GM23338 (cell line): Measurements from ENCODE around the gene ACP3. TPM values are rescaled to one million over a fixed set of nuclear protein-coding genes. Genes with fewer than 3 reads are reported as not detected.

Experiments used
- ATAC-seq: fragments of 200-7000 bp; cut with Tn5 transposase; 3 replicates; pipeline ENCODE4 v1.9.1; 2020
- DNase-seq: peaks from one replicate; pipeline ENCODE4 v3.0.0-alpha.2; 2015; ENCODE audit warnings: low spot score
- H2AFZ ChIP-seq: fragments of 200-600 bp; sonication (generic); 2 replicates; pipeline ENCODE4 v1.8.0; 2016; ENCODE audit warnings: antibody characterized with exemption, mild to moderate bottlenecking, moderate library complexity
- H3F3A ChIP-seq: fragments of 200-600 bp; sonication (generic); replicated peaks from 2 replicates; pipeline ENCODE4 v1.8.0; 2017; ENCODE audit warnings: antibody characterized with exemption, mixed run types, low read depth
- H3K27ac ChIP-seq: fragments of 200-600 bp; sonication (generic); 2 replicates; pipeline ENCODE4 v1.6.1; 2016; ENCODE audit warnings: low read depth
- H3K27me3 ChIP-seq: fragments of 200-600 bp; sonication (generic); 2 replicates; pipeline ENCODE4 v1.8.0; 2016; ENCODE audit warnings: mild to moderate bottlenecking, mixed run types, moderate library complexity; ENCODE audit not compliant: insufficient read depth
- H3K36me3 ChIP-seq: fragments of 200-600 bp; sonication (generic); 2 replicates; pipeline ENCODE4 v1.8.0; 2016; ENCODE audit warnings: mild to moderate bottlenecking; ENCODE audit not compliant: insufficient read depth
- H3K4me1 ChIP-seq: fragments of 200-600 bp; sonication (generic); 2 replicates; pipeline ENCODE4 v1.8.0; 2016; ENCODE audit warnings: mild to moderate bottlenecking, moderate library complexity; ENCODE audit not compliant: insufficient read depth
- H3K4me2 ChIP-seq: fragments of 200-600 bp; sonication (generic); 2 replicates; pipeline ENCODE4 v1.7.1; 2017; ENCODE audit warnings: mixed run types
- H3K4me3 ChIP-seq: fragments of 200-600 bp; sonication (generic); 2 replicates; pipeline ENCODE4 v1.6.1; 2016; ENCODE audit warnings: mixed run types
- H3K79me2 ChIP-seq: fragments of 200-600 bp; sonication (generic); replicated peaks from 2 replicates; pipeline ENCODE4 v1.8.0; 2017; ENCODE audit warnings: mild to moderate bottlenecking; ENCODE audit not compliant: insufficient read depth
- H3K9me2 ChIP-seq: fragments of 200-600 bp; sonication (generic); 2 replicates; pipeline ENCODE4 v1.8.0; 2017; ENCODE audit not compliant: insufficient read depth
- H4K20me1 ChIP-seq: fragments of 200-600 bp; sonication (generic); replicated peaks from 2 replicates; pipeline ENCODE4 v1.8.0; 2017; ENCODE audit warnings: mild to moderate bottlenecking; ENCODE audit not compliant: insufficient read depth
- H3K27ac Mint-ChIP-seq: 2 replicates; pipeline ENCODE4 v1.8.0; 2020; ENCODE audit warnings: inconsistent platforms, mild to moderate bottlenecking, moderate library complexity, mixed read lengths
- H3K27me3 Mint-ChIP-seq: 3 replicates; pipeline ENCODE4 v1.8.0; 2022; ENCODE audit warnings: low read depth, mild to moderate bottlenecking, moderate library complexity, mixed read lengths, inconsistent platforms; ENCODE audit not compliant: insufficient read depth, poor library complexity
- H3K36me3 Mint-ChIP-seq: 3 replicates; pipeline ENCODE4 v1.8.0; 2021; ENCODE audit warnings: low read depth, mild to moderate bottlenecking, inconsistent platforms, moderate library complexity, mixed read lengths
- H3K4me1 Mint-ChIP-seq: 3 replicates; pipeline ENCODE4 v1.8.0; 2020; ENCODE audit warnings: mild to moderate bottlenecking, inconsistent platforms, mixed read lengths
- H3K4me3 Mint-ChIP-seq: 3 replicates; pipeline ENCODE4 v1.8.0; 2021; ENCODE audit warnings: moderate library complexity, mild to moderate bottlenecking, inconsistent platforms, mixed read lengths
- H3K9me3 Mint-ChIP-seq: 3 replicates; pipeline ENCODE4 v1.8.0; 2020; ENCODE audit warnings: moderate library complexity, mild to moderate bottlenecking, inconsistent platforms, mixed read lengths
- CREB1 ChIP-seq: fragments of 250-450 bp; sonication (Bioruptor Pico); IDR thresholded peaks from 2 replicates; pipeline ENCODE4 v1.5.0; 2020; ENCODE audit warnings: low read depth, mild to moderate bottlenecking, moderate library complexity
- ETS1 ChIP-seq: IDR thresholded peaks from 2 replicates; pipeline ENCODE4 v1.6.1; 2016; ENCODE audit warnings: antibody characterized with exemption
- EZH2 ChIP-seq: fragments of 200-600 bp; sonication (generic); IDR thresholded peaks from one replicate; pipeline ENCODE4 v1.8.0; 2017; ENCODE audit warnings: antibody characterized with exemption, mild to moderate bottlenecking, low read depth; ENCODE audit not compliant: unreplicated experiment
- EZH2phosphoT487 ChIP-seq: fragments of 200-600 bp; sonication (generic); IDR thresholded peaks from one replicate; pipeline ENCODE4 v1.8.1; 2018; ENCODE audit warnings: antibody characterized with exemption; ENCODE audit not compliant: unreplicated experiment
- JUNB ChIP-seq: IDR thresholded peaks from one replicate; pipeline ENCODE4 v1.6.1; 2016; ENCODE audit warnings: antibody characterized with exemption; ENCODE audit not compliant: unreplicated experiment
- NANOG ChIP-seq: IDR thresholded peaks from 2 replicates; pipeline ENCODE4 v1.6.1; 2016; ENCODE audit warnings: antibody characterized with exemption, borderline replicate concordance
- POLR2AphosphoS5 ChIP-seq: IDR thresholded peaks from 2 replicates; pipeline ENCODE4 v1.6.1; 2016; ENCODE audit warnings: antibody characterized with exemption, low read depth
- REST ChIP-seq: IDR thresholded peaks from one replicate; pipeline ENCODE4 v1.6.1; 2018; ENCODE audit warnings: antibody characterized with exemption; ENCODE audit not compliant: unreplicated experiment
- STAT1 ChIP-seq: IDR thresholded peaks from one replicate; pipeline ENCODE4 v1.6.1; 2016; ENCODE audit warnings: antibody characterized with exemption; ENCODE audit not compliant: unreplicated experiment
- ZNF114 ChIP-seq: fragments of 250-450 bp; sonication (Bioruptor Pico); IDR thresholded peaks from 2 replicates; pipeline ENCODE4 v1.5.0; 2020; ENCODE audit warnings: mild to moderate bottlenecking, moderate library complexity
- ZNF331 ChIP-seq: fragments of 250-450 bp; sonication (Bioruptor Pico); IDR thresholded peaks from 2 replicates; pipeline ENCODE4 v1.5.0; 2020; ENCODE audit warnings: low read depth, mild to moderate bottlenecking, moderate library complexity
- ZNF462 ChIP-seq: fragments of 250-450 bp; sonication (Bioruptor Pico); IDR thresholded peaks from 2 replicates; pipeline ENCODE4 v1.5.0; 2020; ENCODE audit warnings: mild to moderate bottlenecking, moderate library complexity
- polyA plus RNA-seq: library from polyadenylated mRNA; unstranded; fragments of >200 nt; fragmentation: Nextera tagmentation; extraction: Ambion mirVana; gene quantifications from 2 replicates; pipeline ENCODE4 v1.2.1, GENCODE V29; 2016
- total RNA-seq: library from RNA; depleted of rRNA; stranded (reverse); fragments of >200 nt; shearing (Covaris generic); gene quantifications from 2 replicates; pipeline ENCODE4 v1.2.3, GENCODE V29; 2014

The ACP3 gene
- total and polyA plus RNA-seq, 2 experiments from 2014 or later = 1.1 to 3.5 TPM

GRCh38 chr3:132290833-132291232, 26.4 kb upstream of the ACP3 start:
- Mint-ChIP-seq H3K4me3 (no peak overlapping the region), H3K27me3 (no peaks in the 10 kb centered on the region), H3K27ac (no peak overlapping the region), H3K9me3 (peaks cover 11% of the 10 kb centered on the region), H3K36me3 (peaks cover 3% of the 10 kb centered on the region), H3K4me1 (peaks cover 8% of the 10 kb centered on the region)
- Histone ChIP-seq H3K9me2 (no peaks in the 10 kb centered on the region), H3F3A (no peaks in the 10 kb centered on the region), H3K36me3 (no peaks in the 10 kb centered on the region), H3K79me2 (no peaks in the 10 kb centered on the region), H2AFZ (no peak overlapping the region), H3K27me3 (no peaks in the 10 kb centered on the region), H3K27ac (no peak overlapping the region), H4K20me1 (no peaks in the 10 kb centered on the region), H3K4me1 (peaks cover 23% of the 10 kb centered on the region), H3K4me3 (no peak overlapping the region), H3K4me2 (no peak overlapping the region)
- DNase-seq (no peak), ATAC-seq (no peak)
- TF ChIP-seq NANOG (no peak), ZNF462 (CRISPR knock-in tag) (no peak), ZNF114 (CRISPR knock-in tag) (no peak)

- no peaks in the 10 kb centered on the region for H3F3A ChIP-seq
- peaks cover 23% of the 10 kb centered on the region for H3K9me3 Mint-ChIP-seq
- TF ChIP-seq EZH2 (no peak), ZNF114 (CRISPR knock-in tag) (no peak), STAT1 (no peak), ETS1 (no peak), ZNF331 (CRISPR knock-in tag) (no peak), EZH2phosphoT487 (no peak), JUNB (no peak), CREB1 (CRISPR knock-in tag) (no peak), REST (no peak), POLR2AphosphoS5 (no peak)
Observed at GRCh38 chr3:132292042-132292441, 25.2 kb upstream of the ACP3 start.

More at GRCh38 chr3:132292042-132292441, 25.2 kb upstream of the ACP3 start:
- Histone ChIP-seq H3K79me2 (no peaks in the 10 kb centered on the region), H3K4me3 (no peak overlapping the region), H3K27me3 (no peaks in the 10 kb centered on the region), H3K9me2 (no peaks in the 10 kb centered on the region), H2AFZ (no peak overlapping the region), H3K36me3 (no peaks in the 10 kb centered on the region), H3K27ac (no peak overlapping the region), H3K4me1 (peaks cover 11% of the 10 kb centered on the region), H4K20me1 (no peaks in the 10 kb centered on the region), H3K4me2 (no peak overlapping the region)
- no peaks in the 10 kb centered on the region for H3K27me3 Mint-ChIP-seq
- peaks cover 7% of the 10 kb centered on the region for H3K36me3 Mint-ChIP-seq
- peaks cover 5% of the 10 kb centered on the region; the same call in 1 of the 3 replicates for H3K4me1 Mint-ChIP-seq
- H3K27ac Mint-ChIP-seq = no peak overlapping the region
- ATAC-seq (no peak), DNase-seq (no peak)
- H3K4me3 Mint-ChIP-seq = no peak overlapping the region
